GM23338 (cell line): ENCODE measurements around the gene ITGA1. TPM values are rescaled to one million over a fixed set of nuclear protein-coding genes. Genes with fewer than 3 reads are reported as not detected.

Source experiments
- ATAC-seq: fragments of 200-7000 bp; cut with Tn5 transposase; 3 replicates; pipeline ENCODE4 v1.9.1; 2020
- DNase-seq: peaks from one replicate; pipeline ENCODE4 v3.0.0-alpha.2; 2015; ENCODE audit warnings: low spot score
- H2AFZ ChIP-seq: fragments of 200-600 bp; sonication (generic); 2 replicates; pipeline ENCODE4 v1.8.0; 2016; ENCODE audit warnings: antibody characterized with exemption, mild to moderate bottlenecking, moderate library complexity
- H3F3A ChIP-seq: fragments of 200-600 bp; sonication (generic); replicated peaks from 2 replicates; pipeline ENCODE4 v1.8.0; 2017; ENCODE audit warnings: antibody characterized with exemption, mixed run types, low read depth
- H3K27ac ChIP-seq: fragments of 200-600 bp; sonication (generic); 2 replicates; pipeline ENCODE4 v1.6.1; 2016; ENCODE audit warnings: low read depth
- H3K27me3 ChIP-seq: fragments of 200-600 bp; sonication (generic); 2 replicates; pipeline ENCODE4 v1.8.0; 2016; ENCODE audit warnings: mild to moderate bottlenecking, mixed run types, moderate library complexity; ENCODE audit not compliant: insufficient read depth
- H3K36me3 ChIP-seq: fragments of 200-600 bp; sonication (generic); 2 replicates; pipeline ENCODE4 v1.8.0; 2016; ENCODE audit warnings: mild to moderate bottlenecking; ENCODE audit not compliant: insufficient read depth
- H3K4me1 ChIP-seq: fragments of 200-600 bp; sonication (generic); 2 replicates; pipeline ENCODE4 v1.8.0; 2016; ENCODE audit warnings: mild to moderate bottlenecking, moderate library complexity; ENCODE audit not compliant: insufficient read depth
- H3K4me2 ChIP-seq: fragments of 200-600 bp; sonication (generic); 2 replicates; pipeline ENCODE4 v1.7.1; 2017; ENCODE audit warnings: mixed run types
- H3K4me3 ChIP-seq: fragments of 200-600 bp; sonication (generic); 2 replicates; pipeline ENCODE4 v1.6.1; 2016; ENCODE audit warnings: mixed run types
- H3K79me2 ChIP-seq: fragments of 200-600 bp; sonication (generic); replicated peaks from 2 replicates; pipeline ENCODE4 v1.8.0; 2017; ENCODE audit warnings: mild to moderate bottlenecking; ENCODE audit not compliant: insufficient read depth
- H3K9me2 ChIP-seq: fragments of 200-600 bp; sonication (generic); 2 replicates; pipeline ENCODE4 v1.8.0; 2017; ENCODE audit not compliant: insufficient read depth
- H4K20me1 ChIP-seq: fragments of 200-600 bp; sonication (generic); replicated peaks from 2 replicates; pipeline ENCODE4 v1.8.0; 2017; ENCODE audit warnings: mild to moderate bottlenecking; ENCODE audit not compliant: insufficient read depth
- H3K27ac Mint-ChIP-seq: 2 replicates; pipeline ENCODE4 v1.8.0; 2020; ENCODE audit warnings: inconsistent platforms, mild to moderate bottlenecking, moderate library complexity, mixed read lengths
- H3K27me3 Mint-ChIP-seq: 3 replicates; pipeline ENCODE4 v1.8.0; 2022; ENCODE audit warnings: low read depth, mild to moderate bottlenecking, moderate library complexity, mixed read lengths, inconsistent platforms; ENCODE audit not compliant: insufficient read depth, poor library complexity
- H3K36me3 Mint-ChIP-seq: 3 replicates; pipeline ENCODE4 v1.8.0; 2021; ENCODE audit warnings: low read depth, mild to moderate bottlenecking, inconsistent platforms, moderate library complexity, mixed read lengths
- H3K4me1 Mint-ChIP-seq: 3 replicates; pipeline ENCODE4 v1.8.0; 2020; ENCODE audit warnings: mild to moderate bottlenecking, inconsistent platforms, mixed read lengths
- H3K4me3 Mint-ChIP-seq: 3 replicates; pipeline ENCODE4 v1.8.0; 2021; ENCODE audit warnings: moderate library complexity, mild to moderate bottlenecking, inconsistent platforms, mixed read lengths
- H3K9me3 Mint-ChIP-seq: 3 replicates; pipeline ENCODE4 v1.8.0; 2020; ENCODE audit warnings: moderate library complexity, mild to moderate bottlenecking, inconsistent platforms, mixed read lengths
- CREB1 ChIP-seq: fragments of 250-450 bp; sonication (Bioruptor Pico); IDR thresholded peaks from 2 replicates; pipeline ENCODE4 v1.5.0; 2020; ENCODE audit warnings: low read depth, mild to moderate bottlenecking, moderate library complexity
- EZH2 ChIP-seq: fragments of 200-600 bp; sonication (generic); IDR thresholded peaks from one replicate; pipeline ENCODE4 v1.8.0; 2017; ENCODE audit warnings: antibody characterized with exemption, mild to moderate bottlenecking, low read depth; ENCODE audit not compliant: unreplicated experiment
- STAT1 ChIP-seq: IDR thresholded peaks from one replicate; pipeline ENCODE4 v1.6.1; 2016; ENCODE audit warnings: antibody characterized with exemption; ENCODE audit not compliant: unreplicated experiment
- ZNF114 ChIP-seq: fragments of 250-450 bp; sonication (Bioruptor Pico); IDR thresholded peaks from 2 replicates; pipeline ENCODE4 v1.5.0; 2020; ENCODE audit warnings: mild to moderate bottlenecking, moderate library complexity
- ZNF331 ChIP-seq: fragments of 250-450 bp; sonication (Bioruptor Pico); IDR thresholded peaks from 2 replicates; pipeline ENCODE4 v1.5.0; 2020; ENCODE audit warnings: low read depth, mild to moderate bottlenecking, moderate library complexity
- polyA plus RNA-seq: library from polyadenylated mRNA; unstranded; fragments of >200 nt; fragmentation: Nextera tagmentation; extraction: Ambion mirVana; gene quantifications from 2 replicates; pipeline ENCODE4 v1.2.1, GENCODE V29; 2016
- total RNA-seq: library from RNA; depleted of rRNA; stranded (reverse); fragments of >200 nt; shearing (Covaris generic); gene quantifications from 2 replicates; pipeline ENCODE4 v1.2.3, GENCODE V29; 2014
- TF ChIP-seq, protein P1 (sequence below): IDR thresholded peaks from one replicate; pipeline ENCODE4 v1.6.1; 2018; ENCODE audit warnings: antibody characterized with exemption; ENCODE audit not compliant: unreplicated experiment
- TF ChIP-seq, protein P2 (sequence below): IDR thresholded peaks from 2 replicates; pipeline ENCODE4 v1.6.1; 2016; ENCODE audit warnings: antibody characterized with exemption
- TF ChIP-seq, protein P3 (sequence below): fragments of 250-450 bp; sonication (Bioruptor Pico); IDR thresholded peaks from 2 replicates; pipeline ENCODE4 v1.5.0; 2020; ENCODE audit warnings: mild to moderate bottlenecking, moderate library complexity

The ITGA1 gene
- total and polyA plus RNA-seq, 2 experiments from 2014 or later: 1.8 to 4.9 TPM

DNA sequence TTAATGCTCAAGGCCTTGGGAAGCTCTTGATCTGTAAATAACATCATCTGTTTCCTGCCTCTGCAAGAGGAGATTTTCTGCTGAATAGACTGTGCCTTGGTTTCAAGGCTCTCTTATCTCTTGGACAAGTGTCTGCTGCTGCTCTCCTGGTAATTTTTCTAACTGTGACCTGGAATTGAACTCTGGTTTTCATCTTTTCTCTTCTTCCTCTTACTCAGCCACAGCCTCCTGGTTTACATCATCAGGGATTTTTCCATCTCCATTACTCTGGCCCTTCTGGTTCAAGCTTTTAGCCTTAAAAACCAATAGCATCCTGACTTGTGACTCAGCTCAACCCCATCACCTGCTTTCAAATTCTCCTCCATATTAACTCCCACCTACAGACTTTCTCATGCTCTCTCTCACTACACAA lies 49.6 kb upstream of the ITGA1 start:
- H3F3A ChIP-seq: no peaks in the 10 kb centered on the region
- no peak overlapping the region for H3K27ac ChIP-seq
- no peaks in the 10 kb centered on the region for H3K36me3 ChIP-seq
- H3K4me3 ChIP-seq: no peak overlapping the region
- no peak overlapping the region for H3K4me2 ChIP-seq
- no peaks in the 10 kb centered on the region for H3K36me3 Mint-ChIP-seq
- H3K27me3 ChIP-seq: no peaks in the 10 kb centered on the region
- no peaks in the 10 kb centered on the region for H4K20me1 ChIP-seq
- H3K4me1 Mint-ChIP-seq: no peaks in the 10 kb centered on the region; the same call in 2 of the 3 replicates
- no peak for TF ChIP-seq CREB1 (CRISPR knock-in tag)
- no peak for TF ChIP-seq EZH2
- TF ChIP-seq, protein P1, sequence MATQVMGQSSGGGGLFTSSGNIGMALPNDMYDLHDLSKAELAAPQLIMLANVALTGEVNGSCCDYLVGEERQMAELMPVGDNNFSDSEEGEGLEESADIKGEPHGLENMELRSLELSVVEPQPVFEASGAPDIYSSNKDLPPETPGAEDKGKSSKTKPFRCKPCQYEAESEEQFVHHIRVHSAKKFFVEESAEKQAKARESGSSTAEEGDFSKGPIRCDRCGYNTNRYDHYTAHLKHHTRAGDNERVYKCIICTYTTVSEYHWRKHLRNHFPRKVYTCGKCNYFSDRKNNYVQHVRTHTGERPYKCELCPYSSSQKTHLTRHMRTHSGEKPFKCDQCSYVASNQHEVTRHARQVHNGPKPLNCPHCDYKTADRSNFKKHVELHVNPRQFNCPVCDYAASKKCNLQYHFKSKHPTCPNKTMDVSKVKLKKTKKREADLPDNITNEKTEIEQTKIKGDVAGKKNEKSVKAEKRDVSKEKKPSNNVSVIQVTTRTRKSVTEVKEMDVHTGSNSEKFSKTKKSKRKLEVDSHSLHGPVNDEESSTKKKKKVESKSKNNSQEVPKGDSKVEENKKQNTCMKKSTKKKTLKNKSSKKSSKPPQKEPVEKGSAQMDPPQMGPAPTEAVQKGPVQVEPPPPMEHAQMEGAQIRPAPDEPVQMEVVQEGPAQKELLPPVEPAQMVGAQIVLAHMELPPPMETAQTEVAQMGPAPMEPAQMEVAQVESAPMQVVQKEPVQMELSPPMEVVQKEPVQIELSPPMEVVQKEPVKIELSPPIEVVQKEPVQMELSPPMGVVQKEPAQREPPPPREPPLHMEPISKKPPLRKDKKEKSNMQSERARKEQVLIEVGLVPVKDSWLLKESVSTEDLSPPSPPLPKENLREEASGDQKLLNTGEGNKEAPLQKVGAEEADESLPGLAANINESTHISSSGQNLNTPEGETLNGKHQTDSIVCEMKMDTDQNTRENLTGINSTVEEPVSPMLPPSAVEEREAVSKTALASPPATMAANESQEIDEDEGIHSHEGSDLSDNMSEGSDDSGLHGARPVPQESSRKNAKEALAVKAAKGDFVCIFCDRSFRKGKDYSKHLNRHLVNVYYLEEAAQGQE: no peak
- H3K4me1 ChIP-seq: no peaks in the 10 kb centered on the region
- H3K9me3 Mint-ChIP-seq: no peaks in the 10 kb centered on the region; the same call in 2 of the 3 replicates
- 0 out of 2 replicates have a peak, but pooled peaks cover 4% of the 10 kb centered on the region for H3K9me2 ChIP-seq
- H3K27ac Mint-ChIP-seq: no peak overlapping the region
- DNase-seq: no peak
- no peaks in the 10 kb centered on the region for H3K79me2 ChIP-seq
- no peak overlapping the region for H3K4me3 Mint-ChIP-seq
- ATAC-seq: no peak
- no peak overlapping the region for H2AFZ ChIP-seq
- H3K27me3 Mint-ChIP-seq: no peaks in the 10 kb centered on the region

DNA sequence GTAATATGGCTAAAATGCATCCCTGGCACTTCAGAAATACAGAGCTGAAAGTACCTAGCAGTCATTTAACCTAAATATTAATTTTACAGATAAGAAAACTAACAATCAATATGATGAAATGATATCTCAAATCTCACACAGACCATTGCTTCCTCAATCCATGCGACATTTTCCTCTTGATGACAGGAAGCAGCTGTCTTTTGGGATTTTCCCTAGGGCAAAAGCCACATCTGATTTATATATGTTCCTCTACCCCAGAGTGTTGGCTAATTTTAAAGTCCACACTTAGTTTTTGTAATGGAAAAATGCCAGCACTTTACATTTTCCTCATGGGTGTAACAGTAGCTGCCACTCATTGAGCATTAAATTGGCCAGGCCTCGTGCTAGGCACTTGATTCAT lies 47.7 kb upstream of the ITGA1 start:
- Histone ChIP-seq H3K4me3 (no peak overlapping the region), H3K36me3 (no peaks in the 10 kb centered on the region), H3K27ac (no peak overlapping the region), H3K4me2 (no peak overlapping the region), H2AFZ (no peak overlapping the region), H3K27me3 (no peaks in the 10 kb centered on the region), H4K20me1 (no peaks in the 10 kb centered on the region), H3F3A (no peaks in the 10 kb centered on the region), H3K79me2 (no peaks in the 10 kb centered on the region), H3K4me1 (no peaks in the 10 kb centered on the region), H3K9me2 (0 out of 2 replicates have a peak, but pooled peaks cover 4% of the 10 kb centered on the region)
- DNase-seq: no peak
- no peaks in the 10 kb centered on the region for H3K36me3 Mint-ChIP-seq
- no peaks in the 10 kb centered on the region for H3K4me1 Mint-ChIP-seq
- H3K27ac Mint-ChIP-seq: no peak overlapping the region
- no peaks in the 10 kb centered on the region for H3K27me3 Mint-ChIP-seq
- H3K9me3 Mint-ChIP-seq: no peaks in the 10 kb centered on the region; the same call in 2 of the 3 replicates
- no peak overlapping the region for H3K4me3 Mint-ChIP-seq
- no peak for ATAC-seq
- no peak for TF ChIP-seq ZNF331 (CRISPR knock-in tag)
- TF ChIP-seq, protein P2, sequence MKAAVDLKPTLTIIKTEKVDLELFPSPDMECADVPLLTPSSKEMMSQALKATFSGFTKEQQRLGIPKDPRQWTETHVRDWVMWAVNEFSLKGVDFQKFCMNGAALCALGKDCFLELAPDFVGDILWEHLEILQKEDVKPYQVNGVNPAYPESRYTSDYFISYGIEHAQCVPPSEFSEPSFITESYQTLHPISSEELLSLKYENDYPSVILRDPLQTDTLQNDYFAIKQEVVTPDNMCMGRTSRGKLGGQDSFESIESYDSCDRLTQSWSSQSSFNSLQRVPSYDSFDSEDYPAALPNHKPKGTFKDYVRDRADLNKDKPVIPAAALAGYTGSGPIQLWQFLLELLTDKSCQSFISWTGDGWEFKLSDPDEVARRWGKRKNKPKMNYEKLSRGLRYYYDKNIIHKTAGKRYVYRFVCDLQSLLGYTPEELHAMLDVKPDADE: no peak
- no peak for TF ChIP-seq STAT1
- no peak for TF ChIP-seq ZNF114 (CRISPR knock-in tag)
- TF ChIP-seq CREB1 (CRISPR knock-in tag): no peak
- TF ChIP-seq, protein P3, sequence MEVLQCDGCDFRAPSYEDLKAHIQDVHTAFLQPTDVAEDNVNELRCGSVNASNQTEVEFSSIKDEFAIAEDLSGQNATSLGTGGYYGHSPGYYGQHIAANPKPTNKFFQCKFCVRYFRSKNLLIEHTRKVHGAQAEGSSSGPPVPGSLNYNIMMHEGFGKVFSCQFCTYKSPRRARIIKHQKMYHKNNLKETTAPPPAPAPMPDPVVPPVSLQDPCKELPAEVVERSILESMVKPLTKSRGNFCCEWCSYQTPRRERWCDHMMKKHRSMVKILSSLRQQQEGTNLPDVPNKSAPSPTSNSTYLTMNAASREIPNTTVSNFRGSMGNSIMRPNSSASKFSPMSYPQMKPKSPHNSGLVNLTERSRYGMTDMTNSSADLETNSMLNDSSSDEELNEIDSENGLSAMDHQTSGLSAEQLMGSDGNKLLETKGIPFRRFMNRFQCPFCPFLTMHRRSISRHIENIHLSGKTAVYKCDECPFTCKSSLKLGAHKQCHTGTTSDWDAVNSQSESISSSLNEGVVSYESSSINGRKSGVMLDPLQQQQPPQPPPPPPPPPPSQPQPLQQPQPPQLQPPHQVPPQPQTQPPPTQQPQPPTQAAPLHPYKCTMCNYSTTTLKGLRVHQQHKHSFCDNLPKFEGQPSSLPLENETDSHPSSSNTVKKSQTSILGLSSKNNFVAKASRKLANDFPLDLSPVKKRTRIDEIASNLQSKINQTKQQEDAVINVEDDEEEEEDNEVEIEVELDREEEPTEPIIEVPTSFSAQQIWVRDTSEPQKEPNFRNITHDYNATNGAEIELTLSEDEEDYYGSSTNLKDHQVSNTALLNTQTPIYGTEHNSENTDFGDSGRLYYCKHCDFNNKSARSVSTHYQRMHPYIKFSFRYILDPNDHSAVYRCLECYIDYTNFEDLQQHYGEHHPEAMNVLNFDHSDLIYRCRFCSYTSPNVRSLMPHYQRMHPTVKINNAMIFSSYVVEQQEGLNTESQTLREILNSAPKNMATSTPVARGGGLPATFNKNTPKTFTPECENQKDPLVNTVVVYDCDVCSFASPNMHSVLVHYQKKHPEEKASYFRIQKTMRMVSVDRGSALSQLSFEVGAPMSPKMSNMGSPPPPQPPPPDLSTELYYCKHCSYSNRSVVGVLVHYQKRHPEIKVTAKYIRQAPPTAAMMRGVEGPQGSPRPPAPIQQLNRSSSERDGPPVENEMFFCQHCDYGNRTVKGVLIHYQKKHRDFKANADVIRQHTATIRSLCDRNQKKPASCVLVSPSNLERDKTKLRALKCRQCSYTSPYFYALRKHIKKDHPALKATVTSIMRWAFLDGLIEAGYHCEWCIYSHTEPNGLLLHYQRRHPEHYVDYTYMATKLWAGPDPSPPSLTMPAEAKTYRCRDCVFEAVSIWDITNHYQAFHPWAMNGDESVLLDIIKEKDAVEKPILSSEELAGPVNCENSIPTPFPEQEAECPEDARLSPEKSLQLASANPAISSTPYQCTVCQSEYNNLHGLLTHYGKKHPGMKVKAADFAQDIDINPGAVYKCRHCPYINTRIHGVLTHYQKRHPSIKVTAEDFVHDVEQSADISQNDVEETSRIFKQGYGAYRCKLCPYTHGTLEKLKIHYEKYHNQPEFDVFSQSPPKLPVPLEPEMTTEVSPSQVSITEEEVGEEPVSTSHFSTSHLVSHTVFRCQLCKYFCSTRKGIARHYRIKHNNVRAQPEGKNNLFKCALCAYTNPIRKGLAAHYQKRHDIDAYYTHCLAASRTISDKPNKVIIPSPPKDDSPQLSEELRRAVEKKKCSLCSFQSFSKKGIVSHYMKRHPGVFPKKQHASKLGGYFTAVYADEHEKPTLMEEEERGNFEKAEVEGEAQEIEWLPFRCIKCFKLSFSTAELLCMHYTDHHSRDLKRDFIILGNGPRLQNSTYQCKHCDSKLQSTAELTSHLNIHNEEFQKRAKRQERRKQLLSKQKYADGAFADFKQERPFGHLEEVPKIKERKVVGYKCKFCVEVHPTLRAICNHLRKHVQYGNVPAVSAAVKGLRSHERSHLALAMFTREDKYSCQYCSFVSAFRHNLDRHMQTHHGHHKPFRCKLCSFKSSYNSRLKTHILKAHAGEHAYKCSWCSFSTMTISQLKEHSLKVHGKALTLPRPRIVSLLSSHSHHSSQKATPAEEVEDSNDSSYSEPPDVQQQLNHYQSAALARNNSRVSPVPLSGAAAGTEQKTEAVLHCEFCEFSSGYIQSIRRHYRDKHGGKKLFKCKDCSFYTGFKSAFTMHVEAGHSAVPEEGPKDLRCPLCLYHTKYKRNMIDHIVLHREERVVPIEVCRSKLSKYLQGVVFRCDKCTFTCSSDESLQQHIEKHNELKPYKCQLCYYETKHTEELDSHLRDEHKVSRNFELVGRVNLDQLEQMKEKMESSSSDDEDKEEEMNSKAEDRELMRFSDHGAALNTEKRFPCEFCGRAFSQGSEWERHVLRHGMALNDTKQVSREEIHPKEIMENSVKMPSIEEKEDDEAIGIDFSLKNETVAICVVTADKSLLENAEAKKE: no peak
